Trophoblast cell (in vitro differentiated cells and primary cell): ENCODE results near the gene AK1.
"Not testable (repeated sequence)": the region's sequence is repeated elsewhere in the genome, so short reads cannot be mapped to it uniquely, and the experiment has no call there.

Source experiments
- DNase-seq, 2 donors: peaks; one replicate each; pipeline ENCODE4 v3.0.0-alpha.2; 2016
- H2AFZ ChIP-seq: 2 replicates; pipeline ENCODE4 v1.6.1; 2013; ENCODE audit warnings: low read length, moderate library complexity, mild to moderate bottlenecking; ENCODE audit not compliant: insufficient read depth, poor library complexity
- H2AK5ac ChIP-seq: 2 replicates; pipeline ENCODE4 v1.6.1; 2013; ENCODE audit warnings: mild to moderate bottlenecking, low read length
- H2BK120ac ChIP-seq: 2 replicates; pipeline ENCODE4 v1.6.1; 2013; ENCODE audit warnings: low read length, mild to moderate bottlenecking, moderate library complexity; ENCODE audit not compliant: insufficient read depth, poor library complexity
- H2BK12ac ChIP-seq: 2 replicates; pipeline ENCODE4 v1.6.1; 2013; ENCODE audit warnings: mild to moderate bottlenecking, low read length, moderate library complexity
- H2BK5ac ChIP-seq: 2 replicates; pipeline ENCODE4 v1.6.1; 2013; ENCODE audit warnings: low read length, low read depth, moderate library complexity, mild to moderate bottlenecking; ENCODE audit not compliant: poor library complexity
- H3K14ac ChIP-seq: 2 replicates; pipeline ENCODE4 v1.6.1; 2013; ENCODE audit warnings: mild to moderate bottlenecking, low read length
- H3K18ac ChIP-seq: 2 replicates; pipeline ENCODE4 v1.6.1; 2013; ENCODE audit warnings: mild to moderate bottlenecking, low read length
- H3K23ac ChIP-seq: 2 replicates; pipeline ENCODE4 v1.6.1; 2013; ENCODE audit warnings: low read length
- H3K27ac ChIP-seq: 2 replicates; pipeline ENCODE4 v1.5.1; 2013; ENCODE audit warnings: low read depth, mild to moderate bottlenecking, inconsistent platforms, low read length, moderate library complexity
- H3K27me3 ChIP-seq: 2 replicates; pipeline ENCODE4 v1.6.1; 2013; ENCODE audit warnings: inconsistent platforms, mild to moderate bottlenecking, low read length, moderate library complexity; ENCODE audit not compliant: insufficient read depth
- H3K36me3 ChIP-seq, 2 experiments: 1 replicate in 1 of 2; 2 replicates in 1 of 2; pipeline ENCODE4 v1.6.1; 2013; ENCODE audit warnings: low read length in 2 of 2, mild to moderate bottlenecking in 2 of 2, moderate library complexity in 1 of 2; ENCODE audit not compliant: insufficient read depth in 2 of 2, control insufficient read depth in 1 of 2
- H3K4ac ChIP-seq: 2 replicates; pipeline ENCODE4 v1.6.1; 2013; ENCODE audit warnings: low read depth, mild to moderate bottlenecking, low read length, moderate library complexity
- H3K4me1 ChIP-seq, 2 experiments: 1 replicate in 1 of 2; 2 replicates in 1 of 2; pipeline ENCODE4 v1.6.1; 2013; ENCODE audit warnings: low read length in 2 of 2, mild to moderate bottlenecking in 2 of 2, moderate library complexity in 1 of 2; ENCODE audit not compliant: insufficient read depth in 2 of 2, control insufficient read depth in 1 of 2
- H3K4me2 ChIP-seq: 2 replicates; pipeline ENCODE4 v1.6.1; 2013; ENCODE audit warnings: inconsistent platforms, mild to moderate bottlenecking, low read length, moderate library complexity
- H3K4me3 ChIP-seq: 2 replicates; pipeline ENCODE4 v1.5.1; 2013; ENCODE audit warnings: mild to moderate bottlenecking, low read depth, low read length, inconsistent platforms
- H3K79me1 ChIP-seq: one replicate; pipeline ENCODE4 v1.6.1; 2013; ENCODE audit warnings: low read length
- H3K79me2 ChIP-seq: 2 replicates; pipeline ENCODE4 v1.6.1; 2013; ENCODE audit warnings: low read length, mild to moderate bottlenecking; ENCODE audit not compliant: control insufficient read depth, insufficient read depth, poor library complexity
- H3K9ac ChIP-seq: 2 replicates; pipeline ENCODE4 v1.6.1; 2013; ENCODE audit warnings: mild to moderate bottlenecking, low read length
- H3K9me3 ChIP-seq: 2 replicates; pipeline ENCODE4 v1.6.1; 2013; ENCODE audit warnings: low read depth, mild to moderate bottlenecking, control low read depth, inconsistent platforms, low read length; ENCODE audit not compliant: insufficient read depth
- H4K12ac ChIP-seq: 2 replicates; pipeline ENCODE4 v1.6.1; 2013; ENCODE audit warnings: low read depth, mild to moderate bottlenecking, low read length, moderate library complexity
- H4K8ac ChIP-seq: 2 replicates; pipeline ENCODE4 v1.6.1; 2013; ENCODE audit warnings: low read depth, mild to moderate bottlenecking, low read length, moderate library complexity
- H4K91ac ChIP-seq: one replicate; pipeline ENCODE4 v1.6.1; 2013; ENCODE audit warnings: low read depth, mild to moderate bottlenecking, low read length, moderate library complexity
- WGBS: extraction: QIAGEN DNeasy Blood & Tissue Kit; methylation state at CpG from one replicate; pipeline ENCODE4 v1.1.7; 2013; ENCODE audit warnings: missing lambda C conversion rate; ENCODE audit not compliant: insufficient read length, insufficient coverage; ENCODE audit errors: extremely low coverage; 5-methylcytosine and 5-hydroxymethylcytosine counted together

Gene AK1

GRCh38 chr9:127847178-127847510 lies 30.3 kb downstream of the AK1 start:
- H4K12ac ChIP-seq, result no peak overlapping the region

GRCh38 chr9:127846443-127847177 lies 30.9 kb downstream of the AK1 start:
- peak overlapping the region; percentile 100 for H4K91ac ChIP-seq
- peak overlapping the region; percentile 93 for H3K14ac ChIP-seq
- peak overlapping the region; percentile 91 for H3K18ac ChIP-seq
- H2AK5ac ChIP-seq, result peak overlapping the region; percentile 93
- H3K79me2 ChIP-seq, result peaks cover 10% of the 10 kb centered on the region
- no CpG with 5 or more reads among the region's 18 CpGs for WGBS
- H3K9ac ChIP-seq, result no peak overlapping the region
- H2AFZ ChIP-seq, result peak overlapping the region; percentile 43
- peak overlapping the region; percentile 99 for H2BK120ac ChIP-seq
- H3K27me3 ChIP-seq, result no peaks in the 10 kb centered on the region
- H3K79me1 ChIP-seq, result peaks cover 60% of the 10 kb centered on the region
- H3K27ac ChIP-seq, result peak overlapping the region; percentile 91
- peak overlapping the region; percentile 95 for H2BK12ac ChIP-seq
- H4K12ac ChIP-seq, result peak overlapping the region; percentile 5
- H3K9me3 ChIP-seq, result peaks cover 22% of the 10 kb centered on the region
- peak overlapping the region; percentile 92 for H2BK5ac ChIP-seq
- H3K36me3 ChIP-seq, result peaks cover 9 to 21% of the 10 kb centered on the region in 2 experiments
- peaks cover 40 to 45% of the 10 kb centered on the region in 2 experiments for H3K4me1 ChIP-seq
- peak in 1 of 2 donors; percentile 37 for DNase-seq
- no peak overlapping the region for H3K4me3 ChIP-seq
- H3K23ac ChIP-seq, result no peak overlapping the region
- no peak overlapping the region for H3K4me2 ChIP-seq
- peak overlapping the region; percentile 75 for H3K4ac ChIP-seq
- H4K8ac ChIP-seq, result peak overlapping the region; percentile 97

More at GRCh38 chr9:127847178-127847510, 30.3 kb downstream of the AK1 start:
- H3K18ac ChIP-seq, result peak overlapping the region; percentile 17
- H3K4me1 ChIP-seq, result peaks cover 40 to 46% of the 10 kb centered on the region in 2 experiments
- peak overlapping the region; percentile 71 for H3K27ac ChIP-seq
- peak overlapping the region; percentile 92 for H2BK5ac ChIP-seq
- peaks cover 8 to 18% of the 10 kb centered on the region in 2 experiments for H3K36me3 ChIP-seq
- peak overlapping the region; percentile 93 for H3K14ac ChIP-seq
- H2AK5ac ChIP-seq, result peak overlapping the region; percentile 75
- H4K8ac ChIP-seq, result peak overlapping the region; percentile 97
- H3K9me3 ChIP-seq, result peaks cover 22% of the 10 kb centered on the region
- peak overlapping the region; percentile 95 for H2BK12ac ChIP-seq
- peak; percentile 57 to 63 for DNase-seq
- no peak overlapping the region for H3K9ac ChIP-seq
- WGBS, result no CpG with 5 or more reads among the region's 6 CpGs
- H2AFZ ChIP-seq, result peak overlapping the region; percentile 31
- no peaks in the 10 kb centered on the region for H3K27me3 ChIP-seq
- peak overlapping the region; percentile 73 for H3K4ac ChIP-seq
- peak overlapping the region; percentile 99 for H2BK120ac ChIP-seq
- no peak overlapping the region for H3K4me3 ChIP-seq
- no peak overlapping the region for H3K4me2 ChIP-seq
- peak overlapping the region; percentile 98 for H4K91ac ChIP-seq
- H3K79me1 ChIP-seq, result peaks cover 60% of the 10 kb centered on the region
- H3K23ac ChIP-seq, result no peak overlapping the region
- H3K79me2 ChIP-seq, result peaks cover 10% of the 10 kb centered on the region

- not testable (repeated sequence) for H3K4me2 ChIP-seq, H3K27me3 ChIP-seq, H3K23ac ChIP-seq, H3K4me3 ChIP-seq, H3K9ac ChIP-seq, DNase-seq
- Histone ChIP-seq H3K4ac (peak overlapping the region; percentile 75), H2BK5ac (peak overlapping the region; percentile 92), H3K27ac (peak overlapping the region; percentile 91), H2AFZ (peak overlapping the region; percentile 2), H2BK12ac (peak overlapping the region; percentile 91), H3K9me3 (peaks cover 22% of the 10 kb centered on the region), H4K8ac (peak overlapping the region; percentile 52), H3K79me1 (peaks cover 64% of the 10 kb centered on the region), H3K18ac (peak overlapping the region; percentile 91), H3K36me3 (peaks cover 17 to 27% of the 10 kb centered on the region in 2 experiments), H2AK5ac (peak overlapping the region; percentile 44), H4K12ac (peak overlapping the region; percentile 13), H3K4me1 (peaks cover 40 to 45% of the 10 kb centered on the region in 2 experiments), H2BK120ac (peak overlapping the region; percentile 98), H4K91ac (peak overlapping the region; percentile 100), H3K79me2 (peaks cover 10% of the 10 kb centered on the region), H3K14ac (peak overlapping the region; percentile 89)
- no CpG with 5 or more reads among the region's 4 CpGs for WGBS
Measured at GRCh38 chr9:127845619-127846018, 31.9 kb downstream of the AK1 start.

GRCh38 chr9:127844821-127845359 lies 32.6 kb downstream of the AK1 start:
- Histone ChIP-seq H2BK12ac (peak overlapping the region; percentile 91), H3K4ac (peak overlapping the region; percentile 75)

More at GRCh38 chr9:127844821-127845359, 32.6 kb downstream of the AK1 start:
- Histone ChIP-seq H3K79me1 (peaks cover 61% of the 10 kb centered on the region), H2AFZ (peak overlapping the region; percentile 2), H3K27me3 (no peaks in the 10 kb centered on the region), H2BK5ac (peak overlapping the region; percentile 92), H3K4me3 (no peak overlapping the region), H4K12ac (peak overlapping the region; percentile 13), H2BK120ac (peak overlapping the region; percentile 98), H3K79me2 (peaks cover 10% of the 10 kb centered on the region), H4K8ac (peak overlapping the region; percentile 73), H3K4me1 (peaks cover 38 to 43% of the 10 kb centered on the region in 2 experiments), H3K9ac (no peak overlapping the region), H3K27ac (peak overlapping the region; percentile 91), H3K4me2 (no peak overlapping the region), H2AK5ac (peak overlapping the region; percentile 44), H4K91ac (peak overlapping the region; percentile 100), H3K18ac (peak overlapping the region; percentile 91), H3K14ac (peak overlapping the region; percentile 89), H3K36me3 (peaks cover 20 to 22% of the 10 kb centered on the region in 2 experiments), H3K23ac (no peak overlapping the region), H3K9me3 (peaks cover 18% of the 10 kb centered on the region)
- WGBS, result no CpG with 5 or more reads among the region's 16 CpGs
- DNase-seq, result no peak
